NOMO-1 (cell line): ENCODE results near the gene GPR42.
"Not testable (repeated sequence)": the region's sequence is repeated elsewhere in the genome, so short reads cannot be mapped to it uniquely, and the experiment has no call there.

Experiments used
- DNase-seq, 2 experiments: peaks; one replicate each; lab custom pipeline; 2025; ENCODE audit not compliant: unreplicated experiment in 2 of 2; lab: John Stamatoyannopoulos, UW

GPR42 gene

GRCh38 chr19:35346193-35347052 is 24.4 kb upstream of the GPR42 start:
- DNase-seq: no peak

- DNase-seq: peak; percentile 77 to 86
These were observed 23.5 kb upstream of the GPR42 start, which contains the start of gene FFAR1 for GRCh38 chr19:35347171-35347929. Gene FFAR1, plus strand, starts transcription at chr19:35347902. Its CDS starts 3,650 bp downstream, at chr19:35351552.

GRCh38 chr19:35347930-35348298 is 23.0 kb upstream of the GPR42 start:
- no peak for DNase-seq

- DNase-seq: no peak
These were observed 21.8 kb upstream of the GPR42 start for GRCh38 chr19:35348911-35349611.

DNA sequence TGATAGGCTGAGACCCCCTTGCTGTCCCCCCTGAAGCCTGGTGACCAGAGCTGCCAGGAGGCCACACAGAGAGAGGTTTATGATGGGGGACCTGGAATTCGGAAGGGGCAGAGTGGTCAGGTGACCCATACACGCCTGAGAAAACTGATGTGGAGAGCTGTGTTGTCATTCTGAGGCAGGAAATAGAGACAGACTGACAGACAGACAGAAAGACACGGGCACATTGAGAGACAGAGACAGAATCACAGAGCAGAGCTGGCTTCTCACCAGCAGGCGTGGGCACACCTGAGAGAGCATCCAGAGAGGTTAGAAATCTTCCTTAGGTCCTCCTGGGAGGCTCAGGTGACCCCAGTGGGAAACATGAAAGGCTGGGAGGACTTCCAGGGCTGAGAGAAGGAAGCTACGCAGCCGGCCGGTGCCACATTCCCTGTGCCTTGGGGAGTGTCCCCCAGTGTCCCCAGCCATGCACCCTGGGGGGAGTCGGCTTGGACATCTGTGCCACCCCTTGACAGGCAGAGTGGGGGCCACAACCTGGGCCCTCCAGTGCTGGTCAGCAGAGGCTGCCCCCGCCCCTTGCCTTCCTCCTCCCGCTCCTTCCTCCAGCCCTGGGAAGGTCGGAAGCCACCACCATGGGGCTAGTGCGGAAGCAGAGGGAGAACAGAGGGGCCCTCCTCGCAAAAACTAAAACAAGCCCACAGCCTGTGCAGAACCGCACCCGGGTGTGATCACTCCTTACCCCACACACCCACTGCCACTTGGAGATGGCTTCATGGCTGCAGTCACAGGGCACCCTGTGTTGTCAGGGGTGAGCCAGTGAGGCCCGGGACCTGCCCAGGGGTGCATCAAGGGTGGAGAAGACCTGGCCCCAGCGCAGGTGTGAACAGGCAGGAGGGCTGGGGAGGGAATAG is 21.0 kb upstream of the GPR42 start:
- no peak for DNase-seq

- DNase-seq: no peak
These were observed 20.3 kb upstream of the GPR42 start for GRCh38 chr19:35350591-35350990.

DNA sequence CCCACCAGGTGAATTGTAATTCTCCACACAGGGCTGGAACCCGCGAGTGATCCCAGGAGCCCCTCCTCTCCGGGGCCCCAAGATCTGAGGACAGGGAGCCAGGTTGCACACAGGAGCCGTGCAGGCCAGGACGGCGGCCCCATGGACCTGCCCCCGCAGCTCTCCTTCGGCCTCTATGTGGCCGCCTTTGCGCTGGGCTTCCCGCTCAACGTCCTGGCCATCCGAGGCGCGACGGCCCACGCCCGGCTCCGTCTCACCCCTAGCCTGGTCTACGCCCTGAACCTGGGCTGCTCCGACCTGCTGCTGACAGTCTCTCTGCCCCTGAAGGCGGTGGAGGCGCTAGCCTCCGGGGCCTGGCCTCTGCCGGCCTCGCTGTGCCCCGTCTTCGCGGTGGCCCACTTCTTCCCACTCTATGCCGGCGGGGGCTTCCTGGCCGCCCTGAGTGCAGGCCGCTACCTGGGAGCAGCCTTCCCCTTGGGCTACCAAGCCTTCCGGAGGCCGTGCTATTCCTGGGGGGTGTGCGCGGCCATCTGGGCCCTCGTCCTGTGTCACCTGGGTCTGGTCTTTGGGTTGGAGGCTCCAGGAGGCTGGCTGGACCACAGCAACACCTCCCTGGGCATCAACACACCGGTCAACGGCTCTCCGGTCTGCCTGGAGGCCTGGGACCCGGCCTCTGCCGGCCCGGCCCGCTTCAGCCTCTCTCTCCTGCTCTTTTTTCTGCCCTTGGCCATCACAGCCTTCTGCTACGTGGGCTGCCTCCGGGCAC is 19.3 kb upstream of the GPR42 start:
- DNase-seq: no peak

DNA sequence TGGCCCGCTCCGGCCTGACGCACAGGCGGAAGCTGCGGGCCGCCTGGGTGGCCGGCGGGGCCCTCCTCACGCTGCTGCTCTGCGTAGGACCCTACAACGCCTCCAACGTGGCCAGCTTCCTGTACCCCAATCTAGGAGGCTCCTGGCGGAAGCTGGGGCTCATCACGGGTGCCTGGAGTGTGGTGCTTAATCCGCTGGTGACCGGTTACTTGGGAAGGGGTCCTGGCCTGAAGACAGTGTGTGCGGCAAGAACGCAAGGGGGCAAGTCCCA is 18.8 kb upstream of the GPR42 start:
- no peak for DNase-seq

DNA sequence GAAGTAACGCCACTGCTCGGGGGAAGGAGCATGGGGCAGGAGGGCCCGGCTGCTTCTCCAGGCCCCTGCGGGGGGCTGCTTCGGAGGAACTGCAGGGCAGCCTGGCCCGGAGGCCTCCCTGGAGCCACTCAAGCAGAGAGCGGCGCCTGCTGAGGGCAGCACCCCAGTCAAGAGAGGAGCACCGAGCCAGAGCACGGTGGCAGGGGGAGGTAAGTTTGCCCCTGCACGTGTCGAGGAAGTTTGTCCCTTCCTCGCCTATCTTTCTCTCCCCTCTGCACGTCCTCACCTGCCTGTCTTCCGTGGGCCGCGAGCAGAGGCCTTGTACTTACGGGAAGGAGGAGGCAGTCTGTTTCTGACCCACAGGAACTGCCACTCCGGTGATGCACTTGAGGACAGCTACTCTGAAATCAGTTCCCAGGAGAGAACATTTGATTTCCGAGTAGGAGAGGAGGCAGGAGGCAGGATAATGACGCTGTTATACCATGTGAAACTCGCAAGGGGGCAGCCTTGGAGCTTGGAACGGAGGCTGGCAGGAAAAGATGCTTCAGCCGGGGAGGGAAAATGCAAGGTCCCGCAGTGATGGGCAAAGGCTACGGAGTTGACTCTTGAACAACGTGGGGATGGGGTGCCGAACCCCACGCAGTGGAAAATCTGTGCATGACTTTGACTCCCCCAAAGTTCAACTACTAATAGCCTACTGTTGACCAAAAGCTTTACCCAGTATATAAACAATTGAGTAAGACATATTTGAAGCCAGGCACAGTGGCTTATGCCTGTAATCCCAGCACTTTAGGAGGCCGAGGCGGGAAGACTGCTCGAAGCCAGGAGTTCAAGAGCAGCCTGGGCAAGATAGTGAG is 18.2 kb upstream of the GPR42 start:
- DNase-seq: peak; percentile 64 to 77

DNA sequence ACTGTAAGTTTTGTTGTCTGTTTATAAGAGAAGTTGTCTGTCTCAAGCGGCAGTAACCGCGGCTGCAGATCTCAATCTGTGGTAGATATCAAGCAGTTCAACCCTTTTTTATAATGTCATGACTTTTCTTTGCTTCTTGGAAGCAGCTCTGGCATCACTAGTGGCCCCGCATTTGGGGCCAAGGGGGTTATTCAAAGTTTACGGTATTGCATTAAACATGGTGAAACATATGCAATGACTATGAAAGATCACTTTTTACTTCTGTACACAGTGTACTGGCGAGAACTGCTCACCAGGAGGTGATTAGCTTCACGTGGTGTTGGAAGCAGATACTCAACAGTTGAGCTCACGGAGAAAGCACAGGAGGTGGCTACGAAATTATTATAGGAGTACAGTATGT is 17.2 kb upstream of the GPR42 start:
- DNase-seq: no peak

DNA sequence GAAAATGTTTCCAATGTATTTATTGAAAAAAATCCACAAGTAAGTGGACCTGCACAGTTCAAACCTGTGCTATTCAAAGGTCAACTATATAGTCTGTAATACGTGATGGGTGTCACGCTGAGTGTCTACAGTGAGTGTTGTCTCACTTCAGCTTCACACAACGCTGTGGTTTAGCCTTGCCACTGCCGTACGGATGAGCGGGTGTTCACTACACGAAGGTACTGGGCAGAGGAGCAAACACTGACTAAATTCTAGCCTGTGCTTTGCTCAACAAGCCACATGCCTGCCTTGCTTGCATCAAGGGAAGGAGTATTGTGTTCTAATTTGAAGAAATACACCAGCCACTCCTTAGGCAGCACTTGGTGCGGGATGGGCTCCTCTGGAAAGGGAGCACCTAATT is 16.0 kb upstream of the GPR42 start:
- DNase-seq: no peak

DNA sequence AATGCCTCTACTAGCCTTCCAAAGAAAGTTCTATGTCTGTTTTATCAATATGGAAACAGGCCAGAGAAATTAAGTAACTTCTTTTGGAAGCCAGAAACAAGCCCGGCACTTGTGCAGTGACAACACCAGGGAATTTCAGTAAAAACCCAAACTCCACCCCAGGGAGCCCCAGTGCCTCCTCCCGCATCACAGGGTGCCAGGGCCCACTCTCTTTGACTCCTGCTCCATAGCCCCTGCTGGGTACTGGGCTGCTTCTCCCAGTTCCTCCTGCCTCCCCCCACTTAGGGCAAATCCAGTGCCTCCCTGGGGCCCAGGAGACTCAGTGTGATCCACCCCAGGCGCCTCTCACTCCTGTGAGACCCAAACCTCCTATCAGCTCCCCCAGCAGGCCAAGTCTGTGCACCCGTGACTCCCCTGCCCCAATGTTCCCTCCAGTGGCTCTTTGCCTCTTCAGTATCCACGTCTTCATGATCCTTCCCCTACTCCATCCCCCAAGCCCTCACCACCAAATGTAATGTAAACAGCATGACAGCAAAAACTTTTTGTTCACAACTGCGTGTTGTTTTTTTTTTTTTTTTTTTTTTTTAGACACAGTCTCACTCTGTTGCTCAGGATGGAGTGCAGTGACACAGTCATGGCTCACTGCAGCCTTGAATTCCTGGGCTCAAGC is 14.9 kb upstream of the GPR42 start:
- DNase-seq: no peak

DNA sequence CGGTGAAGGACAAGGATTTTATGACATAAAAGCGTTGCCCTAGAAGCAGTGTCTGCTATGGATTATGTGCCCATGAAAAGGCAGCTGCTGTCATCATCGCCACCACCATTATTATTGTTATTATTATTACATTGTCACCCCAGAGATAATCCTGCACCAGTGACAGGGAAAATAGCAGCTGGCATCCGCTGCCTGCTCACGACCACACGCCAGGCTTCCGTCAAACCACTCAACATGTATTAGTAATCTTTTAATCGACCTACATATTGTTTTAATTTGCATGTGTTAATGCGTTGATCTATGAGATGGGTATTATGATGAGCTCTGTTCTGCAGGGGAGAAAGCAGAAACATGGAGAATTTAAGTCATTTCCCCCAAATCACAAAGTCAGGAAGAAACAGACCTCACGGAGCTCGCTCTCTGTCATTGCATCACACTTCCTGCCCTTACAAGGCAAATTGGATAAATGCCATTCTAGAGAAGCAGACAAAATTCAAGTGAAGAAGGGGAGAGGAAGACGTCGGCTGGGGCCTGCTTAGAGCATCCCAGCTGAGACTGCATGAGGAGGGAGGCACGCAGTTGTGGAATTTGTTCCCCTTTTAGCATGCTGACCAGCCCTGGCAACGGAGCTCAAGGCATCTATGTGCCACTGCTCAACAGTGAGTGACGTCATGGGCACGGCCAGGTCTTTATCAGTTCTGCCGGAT is 12.8 kb upstream of the GPR42 start, which contains the start of gene FFAR3:
TSS of gene FFAR3 (plus strand) at position 594 of the 707 bp plus-strand sequence. CDS start 431 bp downstream, outside the sequence.
- peak; percentile 72 to 86 for DNase-seq

- not testable (repeated sequence) for DNase-seq
These were observed 12.0 kb upstream of the GPR42 start for GRCh38 chr19:35358834-35359233.

- DNase-seq: not testable (repeated sequence)
These were observed 11.5 kb upstream of the GPR42 start for GRCh38 chr19:35359395-35359794.

DNA sequence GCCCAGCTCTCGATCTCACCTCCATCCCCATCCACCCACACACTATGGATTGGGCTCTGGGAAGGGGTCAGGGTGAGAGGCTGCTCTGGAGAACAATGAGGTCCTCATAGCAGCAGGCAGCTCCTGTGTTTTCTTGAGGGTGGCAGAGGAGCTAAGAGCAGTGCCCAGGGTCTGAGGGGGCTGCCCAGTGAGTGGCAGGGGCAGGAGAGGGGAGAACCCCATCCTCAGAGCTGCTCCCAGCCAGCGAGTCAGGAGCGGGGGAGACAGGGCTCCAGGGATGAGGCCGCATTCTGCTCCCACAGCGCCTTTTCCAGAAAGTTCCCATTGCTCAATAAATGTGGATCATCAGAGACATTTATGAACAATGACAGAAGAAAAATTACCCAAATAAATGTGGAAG is 10.8 kb upstream of the GPR42 start:
- DNase-seq: not testable (repeated sequence)

GRCh38 chr19:35360880-35361420 is 9.9 kb upstream of the GPR42 start:
- DNase-seq: no peak
